ENCODE measurements around the gene MMP24.

Gene MMP24

GRCh38 chr20:35237486-35237885, 11.0 kb downstream of the MMP24 start:
- no peak for DNase-seq (ENCODE audit: low spot score)
- POLR2A ChIA-PET (ENCODE audit: low non-redundant PET) = no interaction called here
- H3K27ac ChIP-seq = no peak overlapping the region
- CTCF ChIA-PET = interaction anchor here (0.5 to 0.9 kb wide), 2 partner anchors 32 to 141 kb away, joined by 3 to 4 read pairs; no protein-coding TSS in a partner anchor
- no peak for TF ChIP-seq CTCF (conservative IDR thresholded peaks at IDR 0.05; ENCODE audit: low read depth)

GRCh38 chr20:35238170-35238569, 11.7 kb downstream of the MMP24 start:
- DNase-seq (ENCODE audit: low spot score) = no peak
- no peak for TF ChIP-seq CTCF (conservative IDR thresholded peaks at IDR 0.05; ENCODE audit: low read depth)
- POLR2A ChIA-PET (ENCODE audit: low non-redundant PET) = no interaction called here
- CTCF ChIA-PET = interaction anchor here (0.9 kb wide), 1 partner anchor 32 kb away, joined by 3 read pairs; no protein-coding TSS in a partner anchor
- no peak overlapping the region for H3K27ac ChIP-seq

- H3K27ac ChIP-seq = no peak overlapping the region
- no peak for DNase-seq (ENCODE audit: low spot score)
- TF ChIP-seq CTCF (conservative IDR thresholded peaks at IDR 0.05; ENCODE audit: low read depth) = no peak
- CTCF ChIA-PET = no interaction called here
- POLR2A ChIA-PET (ENCODE audit: low non-redundant PET) = no interaction called here
These were observed 12.2 kb downstream of the MMP24 start for GRCh38 chr20:35238735-35239134.

GRCh38 chr20:35240083-35240810, 13.8 kb downstream of the MMP24 start:
- no peak overlapping the region for H3K27ac ChIP-seq
- POLR2A ChIA-PET (ENCODE audit: low non-redundant PET) = interaction anchor here (0.5 kb wide), 1 partner anchor 131 kb away, joined by 3 read pairs; no protein-coding TSS in a partner anchor
- CTCF ChIA-PET = interaction anchor here (0.6 kb wide), 4 partner anchors 19 to 207 kb away, joined by 3 to 4 read pairs (median 3); no protein-coding TSS in a partner anchor
- no peak for TF ChIP-seq CTCF (conservative IDR thresholded peaks at IDR 0.05; ENCODE audit: low read depth)
- no peak for DNase-seq (ENCODE audit: low spot score)

GRCh38 chr20:35240811-35241293, 14.4 kb downstream of the MMP24 start:
- POLR2A ChIA-PET (ENCODE audit: low non-redundant PET) = no interaction called here

GRCh38 chr20:35243317-35243716, 16.8 kb downstream of the MMP24 start:
- ChIA-PET CTCF (interaction anchor here (0.5 to 0.6 kb wide), 3 partner anchors 19 to 184 kb away, joined by 3 read pairs; no protein-coding TSS in a partner anchor), POLR2A (ENCODE audit: low non-redundant PET) (no interaction called here)
- no peak overlapping the region for H3K27ac ChIP-seq
- no peak for TF ChIP-seq CTCF (conservative IDR thresholded peaks at IDR 0.05; ENCODE audit: low read depth)
- no peak for DNase-seq (ENCODE audit: low spot score)

More at GRCh38 chr20:35240811-35241293, 14.4 kb downstream of the MMP24 start:
- CTCF ChIA-PET = interaction anchor here (0.6 to 1.3 kb wide), 3 partner anchors 96 to 207 kb away, joined by 3 to 4 read pairs (median 4); no protein-coding TSS in a partner anchor
- TF ChIP-seq CTCF (conservative IDR thresholded peaks at IDR 0.05; ENCODE audit: low read depth) = no peak
- no peak for DNase-seq (ENCODE audit: low spot score)
- H3K27ac ChIP-seq = no peak overlapping the region

Data from RWPE1 (cell line).